Esophagus muscularis mucosa (tissue), 4 donors: ENCODE results near the gene UNC5B. TPM values are rescaled to one million over a fixed set of nuclear protein-coding genes. Genes with fewer than 3 reads are reported as not detected.

Experiments
- DNase-seq: peaks from one replicate; pipeline ENCODE4 v3.0.0-alpha.2; 2017; ENCODE audit errors: extremely low spot score
- H3K27ac ChIP-seq, 4 donors: fragments of 200-600 bp; sonication (generic); replicated peaks in 1 of 4; 1 replicate in 3 of 4; 2 replicates in 1 of 4; pipeline ENCODE4 v1.5.1; 2016 to 2019; ENCODE audit warnings: mild to moderate bottlenecking in 1 of 4
- H3K27me3 ChIP-seq, 4 donors: fragments of 200-600 bp; sonication (generic); one replicate each; pipeline versions ENCODE4 v1.5.1 to v1.6.0; 2016 to 2019
- H3K36me3 ChIP-seq, 4 donors: fragments of 200-600 bp; sonication (generic); one replicate each; pipeline ENCODE4 v1.5.1; 2016 to 2019
- H3K4me1 ChIP-seq, 4 donors: fragments of 200-600 bp; sonication (generic); one replicate each; pipeline ENCODE4 v1.5.1; 2016 to 2019
- H3K4me3 ChIP-seq, 4 donors: fragments of 200-600 bp; sonication (generic); 1 replicate in 2 of 4; 2 replicates in 2 of 4; pipeline ENCODE4 v1.5.1; 2016 to 2019; ENCODE audit warnings: mild to moderate bottlenecking in 4 of 4, moderate library complexity in 1 of 4
- H3K9me3 ChIP-seq, 4 donors: fragments of 200-600 bp; sonication (generic); 1 replicate in 3 of 4; 2 replicates in 1 of 4; pipeline ENCODE4 v1.5.1; 2016 to 2019
- EP300 ChIP-seq: sonication (generic); formaldehyde crosslinking; IDR thresholded peaks from one replicate; pipeline ENCODE4 v1.6.1; 2017; ENCODE audit warnings: antibody characterized with exemption
- POLR2A ChIP-seq: fragments of 450-650 bp; IDR thresholded peaks from one replicate; pipeline ENCODE4 v1.6.1; 2017; ENCODE audit warnings: antibody characterized with exemption, moderate library complexity, mild to moderate bottlenecking, low read depth
- POLR2AphosphoS5 ChIP-seq, 2 donors: sonication (generic); formaldehyde crosslinking; IDR thresholded peaks; one replicate each; pipeline ENCODE4 v1.6.1; 2017; ENCODE audit warnings: antibody characterized with exemption in 2 of 2
- WGBS: methylation state at CpG from one replicate; pipeline ENCODE4 v1.1.5; 2018; 5-methylcytosine and 5-hydroxymethylcytosine counted together
- intact Hi-C: fragments of 100-400 bp; cut with DNase I; formaldehyde crosslinking; loops from one replicate; pipeline ENCODE4 v1.15.1; 2023
- total RNA-seq, 4 donors: library from RNA; depleted of rRNA; stranded (reverse); fragments of >200 nt; gene quantifications; one replicate each; pipeline versions ENCODE4 v1.1.0 to v1.2.1, GENCODE V29; 2016
- TF ChIP-seq, protein P1 (sequence below), 3 experiments: fragments of 200-600 bp in 2 of 3; fragments of 450-650 bp in 1 of 3; sonication (generic) in 2 of 3; IDR thresholded peaks; one replicate each; pipeline ENCODE4 v1.5.1; 2017 to 2019; ENCODE audit warnings: antibody characterized with exemption in 3 of 3, mild to moderate bottlenecking in 2 of 3, moderate library complexity in 1 of 3

The UNC5B gene
- total RNA-seq, 4 donors from 2014 or later = 2.1 to 3.7 (median 2.8) TPM

DNA sequence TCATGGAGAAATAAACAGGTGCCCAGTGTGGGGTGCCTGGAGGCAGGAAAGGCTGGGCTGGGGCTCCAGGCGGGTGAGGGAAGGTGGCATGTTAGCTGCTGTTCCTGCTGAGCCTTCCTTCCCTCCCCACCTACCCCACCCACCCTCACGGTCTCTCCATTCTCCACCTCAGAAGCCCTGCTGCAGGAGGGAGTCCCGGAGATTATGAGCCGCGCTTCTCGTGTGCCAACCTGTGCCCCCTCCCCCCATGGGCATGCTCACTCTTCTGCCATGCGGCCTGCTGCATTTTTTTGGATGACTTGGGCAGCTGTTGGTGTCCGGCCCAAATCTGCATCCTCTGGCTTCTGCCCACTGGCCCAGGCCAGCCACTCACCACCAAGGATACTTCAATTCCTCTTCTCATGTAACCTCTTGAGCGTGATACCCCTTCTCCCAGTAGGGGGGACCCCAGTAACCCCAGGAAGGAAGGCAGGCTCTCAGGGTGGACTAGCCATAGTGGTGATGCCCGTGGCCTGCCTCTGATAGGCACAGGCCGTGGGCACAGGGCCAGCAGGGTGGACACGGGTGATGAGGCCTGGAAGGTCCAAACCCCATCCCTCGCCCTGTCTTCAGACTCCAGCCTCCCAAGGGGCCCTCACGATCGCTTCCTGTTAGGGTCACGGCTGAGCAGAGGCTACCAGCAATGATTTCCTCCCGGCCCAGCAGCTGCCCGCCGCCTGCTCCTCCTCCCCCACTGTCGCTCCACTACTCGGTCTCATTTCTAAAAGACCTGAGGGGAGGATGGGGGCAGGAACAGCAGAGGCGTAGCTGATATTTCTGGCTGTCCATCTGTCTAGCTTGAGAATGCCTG, 27.8 kb downstream of the UNC5B start:
- no peaks in the 10 kb centered on the region for H3K36me3 ChIP-seq
- no peak for DNase-seq
- WGBS = 86% methylated on average over 22 of the region's 22 CpGs
- H3K4me1 ChIP-seq = peaks cover 40 to 61% (median 51%) of the 10 kb centered on the region in 4 donors
- no peaks in the 10 kb centered on the region for H3K9me3 ChIP-seq
- H3K4me3 ChIP-seq = no peak overlapping the region
- no peak overlapping the region for H3K27ac ChIP-seq
- TF ChIP-seq POLR2A (no peak), POLR2AphosphoS5 (IDR thresholded peaks at IDR 0.05) (no peak), EP300 (no peak)
- TF ChIP-seq, protein P1, sequence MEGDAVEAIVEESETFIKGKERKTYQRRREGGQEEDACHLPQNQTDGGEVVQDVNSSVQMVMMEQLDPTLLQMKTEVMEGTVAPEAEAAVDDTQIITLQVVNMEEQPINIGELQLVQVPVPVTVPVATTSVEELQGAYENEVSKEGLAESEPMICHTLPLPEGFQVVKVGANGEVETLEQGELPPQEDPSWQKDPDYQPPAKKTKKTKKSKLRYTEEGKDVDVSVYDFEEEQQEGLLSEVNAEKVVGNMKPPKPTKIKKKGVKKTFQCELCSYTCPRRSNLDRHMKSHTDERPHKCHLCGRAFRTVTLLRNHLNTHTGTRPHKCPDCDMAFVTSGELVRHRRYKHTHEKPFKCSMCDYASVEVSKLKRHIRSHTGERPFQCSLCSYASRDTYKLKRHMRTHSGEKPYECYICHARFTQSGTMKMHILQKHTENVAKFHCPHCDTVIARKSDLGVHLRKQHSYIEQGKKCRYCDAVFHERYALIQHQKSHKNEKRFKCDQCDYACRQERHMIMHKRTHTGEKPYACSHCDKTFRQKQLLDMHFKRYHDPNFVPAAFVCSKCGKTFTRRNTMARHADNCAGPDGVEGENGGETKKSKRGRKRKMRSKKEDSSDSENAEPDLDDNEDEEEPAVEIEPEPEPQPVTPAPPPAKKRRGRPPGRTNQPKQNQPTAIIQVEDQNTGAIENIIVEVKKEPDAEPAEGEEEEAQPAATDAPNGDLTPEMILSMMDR (IDR thresholded peaks at IDR 0.05) = no peak
- intact Hi-C loops = no loop called here
- H3K27me3 ChIP-seq = no peaks in the 10 kb centered on the region

- H3K27me3 ChIP-seq = no peaks in the 10 kb centered on the region
- WGBS = 75% methylated on average over 6 of the region's 11 CpGs
- H3K36me3 ChIP-seq = no peaks in the 10 kb centered on the region
- intact Hi-C loops = no loop called here
- no peak overlapping the region for H3K27ac ChIP-seq
- H3K4me1 ChIP-seq = peaks cover 42 to 66% (median 55%) of the 10 kb centered on the region in 4 donors
- no peaks in the 10 kb centered on the region for H3K9me3 ChIP-seq
- H3K4me3 ChIP-seq = no peak overlapping the region
- no peak for DNase-seq
- TF ChIP-seq POLR2AphosphoS5 (IDR thresholded peaks at IDR 0.05) (no peak), POLR2A (no peak), EP300 (no peak)
- TF ChIP-seq, protein P1 (IDR thresholded peaks at IDR 0.05) = no peak
Measured at GRCh38 chr10:71241114-71241829, 28.9 kb downstream of the UNC5B start.

DNA sequence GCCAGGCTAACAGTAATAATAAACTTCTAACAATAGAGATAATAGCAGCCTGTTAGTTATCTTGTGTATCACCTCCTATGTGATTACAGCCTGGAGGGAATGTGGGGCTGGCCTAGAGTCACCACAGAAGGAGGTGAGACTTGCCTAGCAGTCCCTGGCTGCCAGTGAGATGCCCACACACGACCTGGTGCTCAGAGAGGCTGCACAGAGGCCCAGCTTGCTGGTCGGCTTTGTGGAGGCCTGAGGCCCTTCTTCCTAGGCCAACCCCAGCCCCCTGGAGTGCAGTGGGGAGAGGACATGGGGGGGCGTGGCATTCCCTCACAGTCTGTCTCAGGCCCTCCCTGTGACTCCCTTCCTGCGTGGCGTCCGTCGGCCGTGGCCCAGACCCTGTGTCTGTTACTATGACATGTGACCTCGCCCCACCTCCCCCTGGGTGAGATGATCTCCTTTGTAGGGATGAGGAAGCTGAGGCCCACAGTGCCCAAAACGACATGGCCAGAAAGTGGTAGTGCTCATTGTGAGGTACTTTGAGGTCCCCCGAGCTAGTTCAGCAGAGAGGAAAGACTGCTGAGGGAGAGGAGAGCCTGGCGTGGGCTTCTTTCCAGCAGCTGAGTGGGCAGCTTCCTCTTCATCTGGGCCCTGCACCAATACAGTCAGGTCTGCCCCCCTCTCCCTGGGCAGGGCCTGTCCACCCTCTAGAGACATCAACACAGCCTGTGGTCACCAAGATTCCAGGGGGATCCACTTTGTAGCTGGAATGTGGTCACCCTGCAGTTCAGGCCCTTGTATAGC, 29.7 kb downstream of the UNC5B start:
- H3K36me3 ChIP-seq = no peaks in the 10 kb centered on the region
- TF ChIP-seq EP300 (no peak), POLR2A (no peak), POLR2AphosphoS5 (IDR thresholded peaks at IDR 0.05) (no peak)
- TF ChIP-seq, protein P1 (IDR thresholded peaks at IDR 0.05) = no peak
- no peak overlapping the region for H3K4me3 ChIP-seq
- H3K9me3 ChIP-seq = no peaks in the 10 kb centered on the region
- H3K4me1 ChIP-seq = peaks cover 42 to 73% (median 57%) of the 10 kb centered on the region in 4 donors
- H3K27me3 ChIP-seq = no peaks in the 10 kb centered on the region
- no peak for DNase-seq
- H3K27ac ChIP-seq = no peak overlapping the region
- intact Hi-C loops = no loop called here
- WGBS = 76% methylated on average over 11 of the region's 12 CpGs

DNA sequence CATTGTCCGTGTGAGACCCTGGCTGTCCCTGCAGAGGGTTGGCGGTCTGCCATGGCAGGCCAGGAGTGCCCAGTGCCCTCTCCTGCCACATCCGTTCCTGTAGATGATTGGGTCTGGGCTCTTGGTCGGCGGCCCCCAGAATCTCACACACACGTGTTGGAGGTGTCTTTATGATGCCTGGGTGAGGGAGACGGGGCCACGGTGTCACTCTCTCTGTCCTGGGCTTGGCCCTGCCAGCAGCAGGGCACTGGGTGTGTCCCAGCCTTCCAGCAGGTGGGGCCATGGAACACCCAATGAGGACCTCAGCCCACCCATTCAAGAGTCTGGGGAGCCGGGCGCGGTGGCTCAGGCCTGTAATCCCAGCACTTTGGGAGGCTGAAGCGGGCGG, 30.2 kb downstream of the UNC5B start:
- TF ChIP-seq EP300 (no peak), POLR2A (no peak), POLR2AphosphoS5 (IDR thresholded peaks at IDR 0.05) (no peak)
- TF ChIP-seq, protein P1 (IDR thresholded peaks at IDR 0.05) = no peak
- intact Hi-C loops = no loop called here
- Histone ChIP-seq H3K27ac (no peak overlapping the region), H3K36me3 (no peaks in the 10 kb centered on the region), H3K27me3 (no peaks in the 10 kb centered on the region), H3K4me1 (peaks cover 42 to 78% (median 58%) of the 10 kb centered on the region in 4 donors), H3K4me3 (no peak overlapping the region), H3K9me3 (no peaks in the 10 kb centered on the region)
- WGBS = 90% methylated on average over 2 of the region's 13 CpGs
- no peak for DNase-seq
